Esophagus squamous epithelium (tissue), 5 donors: Measurements from ENCODE around the gene PRC1. TPM values are rescaled to one million over a fixed set of nuclear protein-coding genes. Genes with fewer than 3 reads are reported as not detected.

Experiments used
- DNase-seq: peaks from one replicate; lab custom pipeline; 2025; lab: John Stamatoyannopoulos, UW
- H3K27ac ChIP-seq, 4 donors: fragments of 200-600 bp; sonication (generic); one replicate each; pipeline ENCODE4 v1.5.1; 2016 to 2019; ENCODE audit warnings: mild to moderate bottlenecking in 1 of 4
- H3K27me3 ChIP-seq, 4 donors: fragments of 200-600 bp; sonication (generic); 1 replicate in 3 of 4; 2 replicates in 1 of 4; pipeline versions ENCODE4 v1.5.1 to v1.6.0; 2017 to 2021; ENCODE audit warnings: antibody characterized with exemption in 1 of 4
- H3K36me3 ChIP-seq, 3 donors: fragments of 200-600 bp; sonication (generic); one replicate each; pipeline ENCODE4 v1.5.1; 2016 to 2019
- H3K4me1 ChIP-seq, 3 donors: fragments of 200-600 bp; sonication (generic); one replicate each; pipeline ENCODE4 v1.5.1; 2017 to 2019
- H3K4me3 ChIP-seq, 4 donors: fragments of 200-600 bp; sonication (generic); 1 replicate in 3 of 4; 2 replicates in 1 of 4; pipeline ENCODE4 v1.5.1; 2016 to 2019; ENCODE audit warnings: mild to moderate bottlenecking in 2 of 4, moderate library complexity in 1 of 4
- H3K9me3 ChIP-seq, 3 donors: fragments of 200-600 bp; sonication (generic); one replicate each; pipeline ENCODE4 v1.5.1; 2016 to 2019
- POLR2A ChIP-seq, 4 donors: fragments of 450-650 bp; IDR thresholded peaks; one replicate each; pipeline ENCODE4 v1.6.1; 2017; ENCODE audit warnings: antibody characterized with exemption in 4 of 4, mild to moderate bottlenecking in 4 of 4, moderate library complexity in 3 of 4
- WGBS, 2 donors: methylation state at CpG; one replicate each; pipeline ENCODE4 v1.1.5; 2018; 5-methylcytosine and 5-hydroxymethylcytosine counted together
- intact Hi-C: fragments of 100-400 bp; cut with DNase I; formaldehyde crosslinking; loops from one replicate; pipeline ENCODE4 v1.15.0; 2022
- total RNA-seq, 4 donors: library from RNA; depleted of rRNA; stranded (reverse); fragments of >200 nt; gene quantifications; one replicate each; pipeline ENCODE4 v1.1.0, GENCODE V29; 2016
- TF ChIP-seq, protein P1 (sequence below), 6 experiments: fragments of 450-650 bp in 4 of 6; fragments of 200-600 bp in 2 of 6; sonication (generic) in 2 of 6; IDR thresholded peaks; one replicate each; pipeline ENCODE4 v1.5.1; 2016 to 2019; ENCODE audit warnings: antibody characterized with exemption in 6 of 6, mild to moderate bottlenecking in 4 of 6, moderate library complexity in 4 of 6
- donor health status: DM: yes; HTN: yes; CAD: no.

Gene PRC1
- total RNA-seq, 4 donors from 2014 or later = 49.6 to 100 (median 58.4) TPM

DNA sequence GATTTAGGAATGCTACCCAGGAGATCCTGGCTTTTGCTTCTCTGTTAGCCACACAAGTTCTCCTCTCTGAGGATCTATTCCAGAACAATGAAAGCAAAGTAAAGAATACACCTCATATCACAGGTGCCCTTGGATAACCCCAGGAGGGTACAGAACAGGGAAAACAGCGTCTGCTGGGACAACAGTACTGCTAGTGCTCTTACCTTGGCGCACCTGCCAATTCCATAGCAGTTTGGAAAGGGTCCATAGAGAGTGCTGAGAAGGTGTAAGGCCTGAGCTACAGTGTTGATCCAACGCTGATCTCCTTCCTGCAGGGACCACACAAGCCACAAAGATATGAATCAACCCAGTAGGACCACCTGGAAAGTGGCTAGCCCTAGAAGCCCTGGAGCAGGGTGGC is 12.9 kb upstream of the PRC1 start:
- intact Hi-C loops = no loop called here
- TF ChIP-seq, protein P1, sequence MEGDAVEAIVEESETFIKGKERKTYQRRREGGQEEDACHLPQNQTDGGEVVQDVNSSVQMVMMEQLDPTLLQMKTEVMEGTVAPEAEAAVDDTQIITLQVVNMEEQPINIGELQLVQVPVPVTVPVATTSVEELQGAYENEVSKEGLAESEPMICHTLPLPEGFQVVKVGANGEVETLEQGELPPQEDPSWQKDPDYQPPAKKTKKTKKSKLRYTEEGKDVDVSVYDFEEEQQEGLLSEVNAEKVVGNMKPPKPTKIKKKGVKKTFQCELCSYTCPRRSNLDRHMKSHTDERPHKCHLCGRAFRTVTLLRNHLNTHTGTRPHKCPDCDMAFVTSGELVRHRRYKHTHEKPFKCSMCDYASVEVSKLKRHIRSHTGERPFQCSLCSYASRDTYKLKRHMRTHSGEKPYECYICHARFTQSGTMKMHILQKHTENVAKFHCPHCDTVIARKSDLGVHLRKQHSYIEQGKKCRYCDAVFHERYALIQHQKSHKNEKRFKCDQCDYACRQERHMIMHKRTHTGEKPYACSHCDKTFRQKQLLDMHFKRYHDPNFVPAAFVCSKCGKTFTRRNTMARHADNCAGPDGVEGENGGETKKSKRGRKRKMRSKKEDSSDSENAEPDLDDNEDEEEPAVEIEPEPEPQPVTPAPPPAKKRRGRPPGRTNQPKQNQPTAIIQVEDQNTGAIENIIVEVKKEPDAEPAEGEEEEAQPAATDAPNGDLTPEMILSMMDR (IDR thresholded peaks at IDR 0.05) = no peak
- TF ChIP-seq POLR2A (IDR thresholded peaks at IDR 0.05) = no peak
- no peak for DNase-seq
- H3K27ac ChIP-seq = no peak overlapping the region
- WGBS, 2 donors = 72 to 80% methylated on average over 2 to 3 of the region's 3 CpGs
- H3K27me3 ChIP-seq = no peaks in the 10 kb centered on the region
- no peaks in the 10 kb centered on the region for H3K4me1 ChIP-seq
- H3K9me3 ChIP-seq = no peaks in the 10 kb centered on the region
- H3K36me3 ChIP-seq = peaks cover 18 to 100% (median 39%) of the 10 kb centered on the region in 3 donors
- H3K4me3 ChIP-seq = no peak overlapping the region

DNA sequence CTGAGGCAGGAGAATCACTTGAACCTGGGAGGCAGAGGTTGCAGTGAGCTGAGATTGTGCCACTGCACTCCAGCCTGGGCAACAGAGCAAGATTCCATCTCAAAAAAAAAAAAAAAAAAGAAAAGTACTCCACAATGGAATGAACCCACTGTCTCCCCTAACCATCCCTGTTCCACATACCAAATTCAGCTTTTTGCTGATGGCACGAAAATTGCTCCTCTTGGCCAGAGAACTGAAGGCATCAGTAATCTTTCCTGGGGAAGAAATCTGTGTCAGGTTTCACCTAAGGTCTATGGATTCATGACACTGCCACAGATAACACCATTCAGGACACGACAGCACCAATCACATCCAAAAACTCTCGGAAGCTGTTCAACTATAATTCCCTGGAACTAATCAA is 6.9 kb upstream of the PRC1 start:
- Histone ChIP-seq H3K4me3 (no peak overlapping the region), H3K4me1 (no peaks in the 10 kb centered on the region), H3K27me3 (no peaks in the 10 kb centered on the region), H3K36me3 (peaks cover 13 to 93% (median 41%) of the 10 kb centered on the region in 3 donors), H3K27ac (no peak overlapping the region), H3K9me3 (no peaks in the 10 kb centered on the region)
- intact Hi-C loops = no loop called here
- no peak for DNase-seq
- TF ChIP-seq, protein P1 (IDR thresholded peaks at IDR 0.05) = no peak
- TF ChIP-seq POLR2A (IDR thresholded peaks at IDR 0.05) = no peak
- 83 to 91% methylated on average over 3 of the region's 3 CpGs for WGBS, 2 donors

DNA sequence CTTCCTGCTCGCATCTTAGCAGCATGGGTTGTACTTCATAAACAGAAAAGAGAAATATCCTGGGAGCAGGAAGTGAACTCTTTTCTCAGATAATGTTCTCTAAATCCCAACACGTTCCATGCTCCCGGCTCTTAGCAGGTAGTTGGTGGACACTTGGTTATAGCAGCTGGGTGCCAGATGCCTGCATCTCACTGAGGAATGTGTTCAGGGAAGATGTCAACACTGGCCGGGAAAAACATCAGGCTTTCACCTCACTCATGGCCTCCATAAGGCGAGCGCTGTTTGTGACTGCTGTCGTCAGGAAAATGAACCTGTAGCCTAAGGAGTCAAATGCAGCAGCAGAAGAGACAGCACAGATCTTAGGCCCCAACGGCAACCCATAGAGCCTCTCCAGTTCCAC is 4.4 kb upstream of the PRC1 start:
- H3K9me3 ChIP-seq = no peaks in the 10 kb centered on the region
- H3K4me1 ChIP-seq = peaks cover 0 to 16% (median 0%) of the 10 kb centered on the region in 3 donors
- intact Hi-C loops = no loop called here
- H3K27me3 ChIP-seq = no peaks in the 10 kb centered on the region
- 88 to 92% methylated on average over 8 of the region's 8 CpGs for WGBS, 2 donors
- no peak for DNase-seq
- H3K4me3 ChIP-seq = no peak overlapping the region
- H3K27ac ChIP-seq = no peak overlapping the region
- TF ChIP-seq, protein P1 (IDR thresholded peaks at IDR 0.05) = no peak
- TF ChIP-seq POLR2A (IDR thresholded peaks at IDR 0.05) = no peak
- H3K36me3 ChIP-seq = peaks cover 10 to 68% (median 28%) of the 10 kb centered on the region in 3 donors

DNA sequence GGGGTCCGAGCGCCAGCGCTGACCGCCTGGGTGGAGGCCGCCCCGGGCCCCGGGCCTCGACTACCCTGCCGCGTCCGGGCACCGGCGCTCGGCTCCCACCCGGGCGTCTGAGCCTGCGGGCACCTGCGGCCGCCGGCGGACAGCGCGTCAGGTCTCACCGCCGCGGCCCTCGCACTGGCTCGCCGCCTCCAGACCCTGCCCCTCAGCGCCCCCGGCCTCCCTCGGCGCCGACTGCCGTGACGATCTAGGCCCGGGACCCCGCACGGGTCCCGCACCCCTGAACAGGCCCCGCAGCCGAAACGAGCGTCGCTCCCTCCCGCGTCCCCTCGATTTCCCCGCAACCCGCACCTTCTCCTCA is 297 bp downstream of the PRC1 start:
- WGBS, 2 donors = 0 to 2% methylated on average over 20 to 30 of the region's 50 CpGs
- no peak for TF ChIP-seq POLR2A (IDR thresholded peaks at IDR 0.05)
- TF ChIP-seq, protein P1 (IDR thresholded peaks at IDR 0.05) = no peak
- Histone ChIP-seq H3K27me3 (no peaks in the 10 kb centered on the region), H3K27ac (peak overlapping the region; percentile 90 to 98 (median 97)), H3K4me1 (peaks cover 0 to 30% (median 0%) of the 10 kb centered on the region in 3 donors), H3K36me3 (peaks cover 0 to 21% (median 8%) of the 10 kb centered on the region in 3 donors), H3K9me3 (no peaks in the 10 kb centered on the region), H3K4me3 (peak overlapping the region; percentile 72 to 100 (median 81))
- no peak for DNase-seq
- intact Hi-C loops = no loop called here

DNA sequence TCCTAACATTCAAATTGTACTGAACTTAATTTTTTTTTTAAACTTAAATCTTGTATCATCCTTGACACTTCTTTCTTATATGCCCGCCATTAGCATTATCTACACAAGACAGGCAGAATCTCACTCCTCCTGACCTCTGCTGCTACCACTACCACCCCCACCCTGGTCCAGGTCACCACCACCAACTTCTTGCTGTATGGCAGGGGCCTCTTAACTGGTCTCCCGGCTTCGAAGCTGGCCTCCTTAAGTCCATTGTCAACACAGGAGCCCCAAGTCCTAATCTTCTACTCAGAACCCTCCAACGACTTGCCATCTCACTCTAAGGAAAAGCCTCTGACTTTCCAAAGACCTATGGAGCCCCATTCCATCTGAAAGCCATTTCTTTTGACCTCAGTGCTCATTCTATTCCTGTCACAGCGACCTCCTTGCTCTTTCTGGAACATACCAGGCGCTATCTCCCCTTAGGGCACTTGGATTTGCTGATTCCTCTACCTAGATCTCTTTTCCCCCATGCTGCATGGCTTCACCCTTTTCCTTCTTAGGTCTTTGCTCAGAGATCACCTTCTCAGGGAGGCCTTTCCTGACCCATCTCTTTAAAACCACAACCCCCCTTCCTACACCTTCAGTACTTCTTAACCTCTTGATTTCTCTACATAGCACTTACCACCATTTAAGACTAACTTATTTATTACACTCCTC is 2.6 kb downstream of the PRC1 start:
- peaks cover 0 to 50% (median 5%) of the 10 kb centered on the region in 3 donors for H3K4me1 ChIP-seq
- 81 to 87% methylated on average over 6 of the region's 6 CpGs for WGBS, 2 donors
- peak overlapping the region in 1 of 4 donors; percentile 16 for H3K27ac ChIP-seq
- H3K4me3 ChIP-seq = no peak overlapping the region
- TF ChIP-seq, protein P1 (IDR thresholded peaks at IDR 0.05) = no peak
- TF ChIP-seq POLR2A (IDR thresholded peaks at IDR 0.05) = no peak
- no peaks in the 10 kb centered on the region for H3K27me3 ChIP-seq
- H3K9me3 ChIP-seq = no peaks in the 10 kb centered on the region
- no peak for DNase-seq
- intact Hi-C loops = no loop called here
- H3K36me3 ChIP-seq = no peaks in the 10 kb centered on the region
